Measurements from ENCODE around the gene HRH1. TPM values are rescaled to one million over a fixed set of nuclear protein-coding genes. Genes with fewer than 3 reads are reported as not detected.

The HRH1 gene
- polyA plus RNA-seq, 3 donors = 0.08 to 0.24 TPM; not detected in 1

GRCh38 chr3:11167590-11167989 lies 13.3 kb downstream of the HRH1 start:
- peaks cover 4 to 7% (median 5%) of the 10 kb centered on the region in 3 donors for H3K27me3 Mint-ChIP-seq (ENCODE audit: low read depth in 3 of 3)
- Histone ChIP-seq H3K27me3 (ENCODE audit: control insufficient read depth in 2 of 2, insufficient read depth in 2 of 2, low read length in 2 of 2) (no peaks in the 10 kb centered on the region), H3K4me1 (ENCODE audit: control insufficient read depth in 1 of 2, insufficient read depth in 2 of 2, low read length in 2 of 2) (peaks cover 11 to 17% of the 10 kb centered on the region in 2 donors), H3K27ac (ENCODE audit: low read depth in 1 of 2, low read length in 2 of 2) (no peak overlapping the region), H3K4me2 (replicated peaks; ENCODE audit: extremely low read depth, low read length, poor library complexity, severe bottlenecking) (no peak overlapping the region), H3K79me2 (ENCODE audit: insufficient read depth, low read length) (no peaks in the 10 kb centered on the region), H3K9me3 (replicated peaks in 1 of 2; ENCODE audit: control insufficient read depth in 1 of 2, insufficient read depth in 1 of 2, low read length in 2 of 2) (no peaks in the 10 kb centered on the region), H3K9ac (ENCODE audit: insufficient read depth, low read length, poor library complexity, severe bottlenecking) (no peak overlapping the region), H3K36me3 (replicated peaks in 1 of 2; ENCODE audit: control insufficient read depth in 1 of 2, insufficient read depth in 2 of 2, low read length in 2 of 2) (no peaks in the 10 kb centered on the region), H2AFZ (ENCODE audit: insufficient read depth, low read depth, low read length, poor library complexity, severe bottlenecking) (no peak overlapping the region), H4K20me1 (ENCODE audit: insufficient read depth, low read length) (no peaks in the 10 kb centered on the region), H3K4me3 (replicated peaks in 1 of 3; ENCODE audit: low read depth in 2 of 3, low read length in 3 of 3) (no peak overlapping the region)
- no peak for DNase-seq
- TF ChIP-seq CTCF (IDR thresholded peaks at IDR 0.05) = no peak
- peak overlapping the region in 1 of 7 donors; percentile 16 for H3K27ac Mint-ChIP-seq
- no peaks in the 10 kb centered on the region for H3K9me3 Mint-ChIP-seq
- peaks cover 17% of the 10 kb centered on the region for H3K4me1 Mint-ChIP-seq
- intact Hi-C loops (cut with micrococcal nuclease) = no loop called here
- 100% methylated on average over 1 of the region's 3 CpGs for WGBS (ENCODE audit: insufficient coverage)
- no peak overlapping the region for H3K4me3 Mint-ChIP-seq
- no peaks in the 10 kb centered on the region for H3K36me3 Mint-ChIP-seq

- WGBS (ENCODE audit: insufficient coverage) = 98% methylated on average over 12 of the region's 13 CpGs
- H3K36me3 ChIP-seq (replicated peaks in 1 of 2; ENCODE audit: control insufficient read depth in 1 of 2, insufficient read depth in 2 of 2, low read length in 2 of 2) = no peaks in the 10 kb centered on the region
- no peak overlapping the region for H3K4me3 Mint-ChIP-seq
- H2AFZ ChIP-seq (ENCODE audit: insufficient read depth, low read depth, low read length, poor library complexity, severe bottlenecking) = no peak overlapping the region
- H3K27ac ChIP-seq (ENCODE audit: low read depth in 1 of 2, low read length in 2 of 2) = no peak overlapping the region
- TF ChIP-seq CTCF (IDR thresholded peaks at IDR 0.05) = no peak
- H3K9me3 ChIP-seq (replicated peaks in 1 of 2; ENCODE audit: control insufficient read depth in 1 of 2, insufficient read depth in 1 of 2, low read length in 2 of 2) = no peaks in the 10 kb centered on the region
- H3K79me2 ChIP-seq (ENCODE audit: insufficient read depth, low read length) = no peaks in the 10 kb centered on the region
- no peak overlapping the region for H3K4me2 ChIP-seq (replicated peaks; ENCODE audit: extremely low read depth, low read length, poor library complexity, severe bottlenecking)
- peaks cover 4 to 7% (median 5%) of the 10 kb centered on the region in 3 donors for H3K27me3 Mint-ChIP-seq (ENCODE audit: low read depth in 3 of 3)
- intact Hi-C loops (cut with micrococcal nuclease) = no loop called here
- no peak overlapping the region for H3K4me3 ChIP-seq (replicated peaks in 1 of 3; ENCODE audit: low read depth in 2 of 3, low read length in 3 of 3)
- H3K9ac ChIP-seq (ENCODE audit: insufficient read depth, low read length, poor library complexity, severe bottlenecking) = no peak overlapping the region
- no peak for DNase-seq
- no peaks in the 10 kb centered on the region for H3K27me3 ChIP-seq (ENCODE audit: control insufficient read depth in 2 of 2, insufficient read depth in 2 of 2, low read length in 2 of 2)
- H4K20me1 ChIP-seq (ENCODE audit: insufficient read depth, low read length) = no peaks in the 10 kb centered on the region
- H3K36me3 Mint-ChIP-seq = no peaks in the 10 kb centered on the region
- H3K9me3 Mint-ChIP-seq = no peaks in the 10 kb centered on the region
- peak overlapping the region in 1 of 7 donors; percentile 9 for H3K27ac Mint-ChIP-seq
- peaks cover 17% of the 10 kb centered on the region for H3K4me1 Mint-ChIP-seq
- H3K4me1 ChIP-seq (ENCODE audit: control insufficient read depth in 1 of 2, insufficient read depth in 2 of 2, low read length in 2 of 2) = peaks cover 11 to 17% of the 10 kb centered on the region in 2 donors
Measured at GRCh38 chr3:11168406-11168805, 14.1 kb downstream of the HRH1 start.

Measured in CD14-positive monocyte (primary cell).